Upper lobe of right lung (tissue), 1 donor: ENCODE measurements around the gene L3MBTL1. TPM values are rescaled to one million over a fixed set of nuclear protein-coding genes. Genes with fewer than 3 reads are reported as not detected.

ENCODE experiments used
- ATAC-seq: fragments of 200-7000 bp; cut with Tn5 transposase; one replicate; pipeline ENCODE4 v1.9.1; 2020; ENCODE audit warnings: mild to moderate bottlenecking, moderate library complexity
- DNase-seq: peaks from one replicate; pipeline ENCODE4 v3.0.0-alpha.2; 2020
- H3K27ac ChIP-seq: fragments of 200-600 bp; one replicate; pipeline ENCODE4 v1.8.0; 2022
- H3K27me3 ChIP-seq: fragments of 200-600 bp; one replicate; pipeline ENCODE4 v1.8.0; 2022; ENCODE audit warnings: mild to moderate bottlenecking
- H3K36me3 ChIP-seq: fragments of 200-600 bp; one replicate; pipeline ENCODE4 v1.8.0; 2022
- H3K4me1 ChIP-seq: fragments of 200-600 bp; one replicate; pipeline ENCODE4 v1.8.0; 2022
- H3K4me3 ChIP-seq: fragments of 200-600 bp; one replicate; pipeline ENCODE4 v1.8.0; 2022; ENCODE audit warnings: mild to moderate bottlenecking
- H3K9me3 ChIP-seq: fragments of 200-600 bp; one replicate; pipeline ENCODE4 v1.8.0; 2022
- CTCF ChIP-seq: fragments of 200-600 bp; IDR thresholded peaks from one replicate; pipeline ENCODE4 v1.8.0; 2022; ENCODE audit warnings: antibody characterized with exemption
- intact Hi-C: fragments of 100-400 bp; cut with DNase I; formaldehyde crosslinking; loops from one replicate; pipeline ENCODE4 v1.11.0; 2022
- total RNA-seq: library from RNA; stranded (reverse); fragmentation: NEBNext Ultra II Directional; extraction: Animal tissue kit (Norgen Biotek cat#: 25700); gene quantifications from one replicate; pipeline ENCODE4 v1.2.1, GENCODE V29; 2021
- donor health status: DM: no; HTN: yes; CAD: no; lungs with severe emphysema.

Gene L3MBTL1
- total RNA-seq, 1 donor from 2014 or later, result 12.9 TPM

GRCh38 chr20:43570496-43570895, 63.0 kb downstream of the L3MBTL1 start:
- H3K9me3 ChIP-seq, result no peaks in the 10 kb centered on the region
- TF ChIP-seq CTCF, result no peak
- no peak overlapping the region for H3K4me3 ChIP-seq
- no peaks in the 10 kb centered on the region for H3K36me3 ChIP-seq
- H3K4me1 ChIP-seq, result no peaks in the 10 kb centered on the region
- intact Hi-C loops, result no loop called here
- ATAC-seq, result no peak
- H3K27ac ChIP-seq, result no peak overlapping the region
- H3K27me3 ChIP-seq, result no peaks in the 10 kb centered on the region
- no peak for DNase-seq

- no peak for DNase-seq
- ATAC-seq, result no peak
- no peaks in the 10 kb centered on the region for H3K4me1 ChIP-seq
- intact Hi-C loops, result no loop called here
- H3K36me3 ChIP-seq, result no peaks in the 10 kb centered on the region
- TF ChIP-seq CTCF, result no peak
- H3K27me3 ChIP-seq, result no peaks in the 10 kb centered on the region
- H3K9me3 ChIP-seq, result no peaks in the 10 kb centered on the region
- no peak overlapping the region for H3K27ac ChIP-seq
- H3K4me3 ChIP-seq, result no peak overlapping the region
Measured at GRCh38 chr20:43571310-43571709, 63.8 kb downstream of the L3MBTL1 start.

GRCh38 chr20:43571771-43572170, 64.3 kb downstream of the L3MBTL1 start:
- H3K9me3 ChIP-seq, result no peaks in the 10 kb centered on the region
- TF ChIP-seq CTCF, result no peak
- ATAC-seq (no peak), DNase-seq (no peak)
- intact Hi-C loops, result no loop called here
- H3K27me3 ChIP-seq, result no peaks in the 10 kb centered on the region
- H3K4me3 ChIP-seq, result no peak overlapping the region
- H3K4me1 ChIP-seq, result no peaks in the 10 kb centered on the region
- no peak overlapping the region for H3K27ac ChIP-seq
- no peaks in the 10 kb centered on the region for H3K36me3 ChIP-seq

- intact Hi-C loops, result no loop called here
- Histone ChIP-seq H3K9me3 (no peaks in the 10 kb centered on the region), H3K4me1 (no peaks in the 10 kb centered on the region), H3K27ac (no peak overlapping the region), H3K27me3 (no peaks in the 10 kb centered on the region), H3K4me3 (no peak overlapping the region), H3K36me3 (no peaks in the 10 kb centered on the region)
- ATAC-seq (no peak), DNase-seq (no peak)
- no peak for TF ChIP-seq CTCF
Measured at GRCh38 chr20:43572891-43573290, 65.4 kb downstream of the L3MBTL1 start.

GRCh38 chr20:43576108-43576507, 68.6 kb downstream of the L3MBTL1 start:
- Histone ChIP-seq H3K9me3 (no peaks in the 10 kb centered on the region), H3K4me1 (no peaks in the 10 kb centered on the region), H3K27ac (no peak overlapping the region), H3K36me3 (no peaks in the 10 kb centered on the region), H3K4me3 (no peak overlapping the region), H3K27me3 (no peaks in the 10 kb centered on the region)
- intact Hi-C loops, result no loop called here
- ATAC-seq (peak; percentile 25), DNase-seq (no peak)
- no peak for TF ChIP-seq CTCF
